ENCODE results near the gene PRKCA. TPM values are rescaled to one million over a fixed set of nuclear protein-coding genes. Genes with fewer than 3 reads are reported as not detected.
A peak's percentile ranks its signal among the peaks of the same experiment; 100 is the strongest.

PRKCA gene
- total and polyA plus RNA-seq, 2 of the 13 experiments (the other 11 are each of a cell fraction or from before 2014, with no cell fraction given): 18.5 to 21.5 TPM

DNA sequence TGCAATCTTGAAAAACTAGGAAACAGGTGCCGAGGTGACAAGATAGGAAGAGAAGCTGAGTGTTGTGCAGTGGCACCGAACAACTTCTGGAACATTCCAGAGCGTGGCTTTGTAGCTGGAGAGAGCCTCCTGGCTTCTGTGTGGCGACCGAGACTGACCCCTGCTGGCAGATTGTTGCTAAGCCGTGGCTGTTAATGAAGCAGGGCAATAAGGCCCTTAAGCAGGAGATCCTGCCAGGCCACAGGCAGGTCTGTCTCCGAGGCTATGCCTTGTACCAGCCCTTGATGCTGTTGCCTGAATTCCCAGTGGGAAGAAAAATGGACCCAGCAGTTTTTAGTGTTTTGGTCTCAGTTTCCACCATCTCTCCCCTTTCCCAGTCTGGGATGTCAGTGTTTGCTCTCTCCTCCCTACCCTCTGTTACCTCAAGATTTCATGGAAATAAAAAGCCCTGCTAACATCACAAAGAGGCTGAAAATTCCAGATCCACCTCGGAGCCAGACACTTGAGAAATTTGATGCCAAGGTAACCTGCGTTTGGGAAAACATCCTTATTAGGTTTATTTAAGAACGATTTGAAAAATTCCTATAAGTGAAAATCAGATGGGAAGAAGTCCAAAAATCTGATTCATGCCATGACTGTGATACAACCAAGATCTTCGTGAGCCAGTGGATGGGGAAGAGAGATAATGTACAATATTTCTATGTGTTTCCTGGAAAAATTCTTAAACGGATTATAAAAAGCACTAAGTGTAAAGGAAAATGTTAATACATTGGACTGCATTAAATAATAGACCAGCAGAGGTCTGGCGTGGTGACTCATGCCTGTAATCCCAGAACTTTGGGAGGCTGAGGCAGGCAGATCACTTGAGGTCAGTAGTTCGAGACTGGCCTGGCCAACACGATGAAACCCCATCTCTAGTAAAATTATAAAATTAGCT is 265.1 kb downstream of the PRKCA start (continued):
- TF ChIP-seq PHF8 (CRISPR knock-in tag; IDR thresholded peaks at IDR 0.05): peak; percentile 19; the same call in 1 of the 2 replicates
- peak; percentile 97 for TF ChIP-seq ZSCAN31 (CRISPR knock-in tag; IDR thresholded peaks at IDR 0.05; ENCODE audit: low read depth)
- no peak for TF ChIP-seq SP140L (CRISPR knock-in tag; IDR thresholded peaks at IDR 0.05; ENCODE audit: borderline replicate concordance)
- TF ChIP-seq PRMT3 (CRISPR knock-in tag; IDR thresholded peaks at IDR 0.05; ENCODE audit: borderline replicate concordance, low read depth): no peak; the same call in 1 of the 2 replicates
- TF ChIP-seq SMARCC2 (IDR thresholded peaks at IDR 0.05): no peak
- peak; percentile 56; the same call in 1 of the 2 replicates for TF ChIP-seq FOXA3 (CRISPR knock-in tag; IDR thresholded peaks at IDR 0.05)
- TF ChIP-seq JUN (CRISPR knock-in tag; IDR thresholded peaks at IDR 0.05): peak; percentile 50; the same call in 1 of the 2 replicates
- TF ChIP-seq HMGA1 (CRISPR knock-in tag; conservative IDR thresholded peaks at IDR 0.05): no peak
- TF ChIP-seq PHF5A (CRISPR knock-in tag; IDR thresholded peaks at IDR 0.05; ENCODE audit: low read depth, unreplicated experiment): no peak
- peak; percentile 57; the same call in 1 of the 2 replicates for TF ChIP-seq FOXJ3 (CRISPR knock-in tag; IDR thresholded peaks at IDR 0.05; ENCODE audit: borderline replicate concordance)
- TF ChIP-seq RFX3 (CRISPR knock-in tag; IDR thresholded peaks at IDR 0.05): peak; percentile 14; the same call in 1 of the 2 replicates
- TF ChIP-seq, protein P1, sequence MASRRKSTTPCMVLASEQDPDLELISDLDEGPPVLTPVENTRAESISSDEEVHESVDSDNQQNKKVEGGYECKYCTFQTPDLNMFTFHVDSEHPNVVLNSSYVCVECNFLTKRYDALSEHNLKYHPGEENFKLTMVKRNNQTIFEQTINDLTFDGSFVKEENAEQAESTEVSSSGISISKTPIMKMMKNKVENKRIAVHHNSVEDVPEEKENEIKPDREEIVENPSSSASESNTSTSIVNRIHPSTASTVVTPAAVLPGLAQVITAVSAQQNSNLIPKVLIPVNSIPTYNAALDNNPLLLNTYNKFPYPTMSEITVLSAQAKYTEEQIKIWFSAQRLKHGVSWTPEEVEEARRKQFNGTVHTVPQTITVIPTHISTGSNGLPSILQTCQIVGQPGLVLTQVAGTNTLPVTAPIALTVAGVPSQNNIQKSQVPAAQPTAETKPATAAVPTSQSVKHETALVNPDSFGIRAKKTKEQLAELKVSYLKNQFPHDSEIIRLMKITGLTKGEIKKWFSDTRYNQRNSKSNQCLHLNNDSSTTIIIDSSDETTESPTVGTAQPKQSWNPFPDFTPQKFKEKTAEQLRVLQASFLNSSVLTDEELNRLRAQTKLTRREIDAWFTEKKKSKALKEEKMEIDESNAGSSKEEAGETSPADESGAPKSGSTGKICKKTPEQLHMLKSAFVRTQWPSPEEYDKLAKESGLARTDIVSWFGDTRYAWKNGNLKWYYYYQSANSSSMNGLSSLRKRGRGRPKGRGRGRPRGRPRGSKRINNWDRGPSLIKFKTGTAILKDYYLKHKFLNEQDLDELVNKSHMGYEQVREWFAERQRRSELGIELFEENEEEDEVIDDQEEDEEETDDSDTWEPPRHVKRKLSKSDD (CRISPR knock-in tag; IDR thresholded peaks at IDR 0.05; ENCODE audit: low read depth): no peak
- no peak for TF ChIP-seq PBX3 (CRISPR knock-in tag; IDR thresholded peaks at IDR 0.05; ENCODE audit: borderline replicate concordance)
- no peak for TF ChIP-seq TAF15 (IDR thresholded peaks at IDR 0.05; ENCODE audit: low read depth, low read length, poor library complexity, severe bottlenecking)
- 0 out of 2 replicates have a peak, but pooled peaks have one; percentile 31 for TF ChIP-seq ZSCAN21 (CRISPR knock-in tag; IDR thresholded peaks at IDR 0.05; ENCODE audit: borderline replicate concordance)
- TF ChIP-seq ZNF839 (CRISPR knock-in tag; IDR thresholded peaks at IDR 0.05; ENCODE audit: borderline replicate concordance): no peak
- TF ChIP-seq ZNF546 (CRISPR knock-in tag; conservative IDR thresholded peaks at IDR 0.05): no peak
- no peak for TF ChIP-seq SOX6 (IDR thresholded peaks at IDR 0.05)
- TF ChIP-seq SOX6 (CRISPR knock-in tag; IDR thresholded peaks at IDR 0.05): peak; percentile 33; the same call in 1 of the 2 replicates
- TF ChIP-seq ZZZ3 (CRISPR knock-in tag; IDR thresholded peaks at IDR 0.05; ENCODE audit: borderline replicate concordance): no peak
- TF ChIP-seq RFXAP (CRISPR knock-in tag; IDR thresholded peaks at IDR 0.05; ENCODE audit: borderline replicate concordance): 0 out of 2 replicates have a peak, but pooled peaks have one; percentile 33
- TF ChIP-seq TEAD3 (CRISPR knock-in tag; optimal IDR thresholded peaks at IDR 0.05; ENCODE audit: borderline replicate concordance): peak; percentile 94
- no peak for TF ChIP-seq ZNF549 (CRISPR knock-in tag; IDR thresholded peaks at IDR 0.05)
- TF ChIP-seq SMARCE1 (IDR thresholded peaks at IDR 0.05; ENCODE audit: borderline replicate concordance): no peak
- no peak for TF ChIP-seq ZBTB8A (CRISPR knock-in tag; IDR thresholded peaks at IDR 0.05; ENCODE audit: borderline replicate concordance, low read depth)

Measured in HepG2 (cell line).